HepG2 (cell line): ENCODE measurements around the gene ZDHHC14.

Experiments
- HINFP ChIP-seq: sonication (generic); formaldehyde crosslinking; IDR thresholded peaks from 2 replicates; pipeline ENCODE4 v1.4.0; 2020; ENCODE audit warnings: low read depth, mild to moderate bottlenecking, missing genetic modification reagents
- HNRNPK ChIP-seq: fragments of 200-400 bp; formaldehyde crosslinking; IDR thresholded peaks from 2 replicates; pipeline ENCODE4 v1.6.1; 2018; ENCODE audit warnings: low read length, low read depth, moderate library complexity, mild to moderate bottlenecking; ENCODE audit not compliant: poor library complexity, severe bottlenecking
- PBX3 ChIP-seq: sonication (generic); formaldehyde crosslinking; IDR thresholded peaks from 2 replicates; pipeline ENCODE4 v1.8.1; 2023; ENCODE audit warnings: missing genetic modification reagents, inconsistent platforms, borderline replicate concordance
- TF ChIP-seq, protein P1 (sequence below): sonication (generic); formaldehyde crosslinking; IDR thresholded peaks from 2 replicates; pipeline ENCODE4 v1.5.0; 2020; ENCODE audit warnings: mild to moderate bottlenecking, missing genetic modification reagents, moderate library complexity

DNA sequence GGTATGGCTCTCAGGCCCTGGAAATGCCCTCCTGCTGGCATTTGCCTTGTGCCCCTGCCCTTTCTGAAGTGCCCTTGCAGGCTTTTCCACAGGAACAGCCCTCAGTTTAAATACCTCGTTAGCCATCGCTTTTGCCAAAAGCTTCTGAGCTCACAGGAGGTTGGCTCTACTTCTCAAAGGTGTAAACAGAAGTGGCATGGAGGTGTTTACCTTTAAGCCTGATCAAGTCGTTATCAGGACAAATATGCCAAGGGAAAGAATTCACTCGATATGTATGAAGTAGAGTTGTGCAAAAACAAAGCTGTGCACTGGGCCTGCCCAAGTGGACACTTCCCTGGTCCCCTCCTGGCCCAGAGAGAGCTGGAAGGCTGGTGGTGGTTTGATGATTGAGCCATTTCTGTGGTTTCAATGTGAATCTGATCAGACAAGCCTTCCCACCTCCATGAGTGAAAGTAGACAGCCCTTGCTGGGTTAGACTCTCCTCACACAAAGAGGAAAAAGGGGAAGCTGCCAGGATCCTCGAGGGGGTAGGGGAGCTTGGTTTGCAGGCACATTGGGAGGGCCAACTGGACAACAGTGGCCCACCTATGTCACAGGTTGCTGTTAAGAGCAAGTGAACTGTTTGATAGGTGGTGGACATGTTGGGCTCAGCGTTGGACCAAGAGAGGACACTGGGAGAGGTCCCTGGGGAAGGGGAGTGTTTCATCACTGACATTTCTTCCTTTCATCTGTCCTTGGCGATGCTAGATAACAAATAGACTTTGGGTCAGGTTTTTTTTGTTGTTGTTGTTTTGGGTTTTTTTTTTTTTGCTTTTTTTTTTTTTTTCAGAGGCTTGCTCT lies 98.7 kb downstream of the ZDHHC14 start:
- TF ChIP-seq PBX3 (CRISPR knock-in tag) (no peak), HNRNPK (no peak), HINFP (CRISPR knock-in tag) (no peak)
- TF ChIP-seq, protein P1, sequence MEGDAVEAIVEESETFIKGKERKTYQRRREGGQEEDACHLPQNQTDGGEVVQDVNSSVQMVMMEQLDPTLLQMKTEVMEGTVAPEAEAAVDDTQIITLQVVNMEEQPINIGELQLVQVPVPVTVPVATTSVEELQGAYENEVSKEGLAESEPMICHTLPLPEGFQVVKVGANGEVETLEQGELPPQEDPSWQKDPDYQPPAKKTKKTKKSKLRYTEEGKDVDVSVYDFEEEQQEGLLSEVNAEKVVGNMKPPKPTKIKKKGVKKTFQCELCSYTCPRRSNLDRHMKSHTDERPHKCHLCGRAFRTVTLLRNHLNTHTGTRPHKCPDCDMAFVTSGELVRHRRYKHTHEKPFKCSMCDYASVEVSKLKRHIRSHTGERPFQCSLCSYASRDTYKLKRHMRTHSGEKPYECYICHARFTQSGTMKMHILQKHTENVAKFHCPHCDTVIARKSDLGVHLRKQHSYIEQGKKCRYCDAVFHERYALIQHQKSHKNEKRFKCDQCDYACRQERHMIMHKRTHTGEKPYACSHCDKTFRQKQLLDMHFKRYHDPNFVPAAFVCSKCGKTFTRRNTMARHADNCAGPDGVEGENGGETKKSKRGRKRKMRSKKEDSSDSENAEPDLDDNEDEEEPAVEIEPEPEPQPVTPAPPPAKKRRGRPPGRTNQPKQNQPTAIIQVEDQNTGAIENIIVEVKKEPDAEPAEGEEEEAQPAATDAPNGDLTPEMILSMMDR (CRISPR knock-in tag), result no peak
